Suprapubic skin (tissue), 4 donors: Measurements from ENCODE around the gene C19orf25. TPM values are rescaled to one million over a fixed set of nuclear protein-coding genes. Genes with fewer than 3 reads are reported as not detected.

Source experiments
- DNase-seq, 2 donors: peaks; one replicate each; pipeline ENCODE4 v3.0.0-alpha.2; 2019; ENCODE audit warnings: low spot score in 2 of 2
- H3K27ac ChIP-seq: fragments of 200-600 bp; sonication (generic); one replicate; pipeline ENCODE4 v1.5.1; 2019
- H3K27me3 ChIP-seq: fragments of 200-600 bp; sonication (generic); one replicate; pipeline ENCODE4 v1.5.1; 2019
- H3K36me3 ChIP-seq: fragments of 200-600 bp; sonication (generic); one replicate; pipeline ENCODE4 v1.5.1; 2019
- H3K4me1 ChIP-seq: fragments of 200-600 bp; sonication (generic); one replicate; pipeline ENCODE4 v1.5.1; 2019
- H3K4me3 ChIP-seq: fragments of 200-600 bp; sonication (generic); one replicate; pipeline ENCODE4 v1.5.1; 2019; ENCODE audit warnings: mild to moderate bottlenecking
- H3K9me3 ChIP-seq: fragments of 200-600 bp; sonication (generic); one replicate; pipeline ENCODE4 v1.5.1; 2019
- CTCF ChIP-seq, 2 donors: fragments of 200-600 bp in 1 of 2; fragments of 450-650 bp in 1 of 2; sonication (generic) in 1 of 2; IDR thresholded peaks; one replicate each; pipeline ENCODE4 v1.5.1; 2016 to 2019; ENCODE audit warnings: antibody characterized with exemption in 2 of 2, mild to moderate bottlenecking in 1 of 2, moderate library complexity in 1 of 2
- EP300 ChIP-seq: sonication (generic); formaldehyde crosslinking; IDR thresholded peaks from one replicate; pipeline ENCODE4 v1.6.1; 2017; ENCODE audit warnings: antibody characterized with exemption
- POLR2A ChIP-seq, 2 donors: fragments of 450-650 bp; IDR thresholded peaks; one replicate each; pipeline ENCODE4 v1.6.1; 2017; ENCODE audit warnings: antibody characterized with exemption in 2 of 2, mild to moderate bottlenecking in 2 of 2, moderate library complexity in 2 of 2
- POLR2AphosphoS5 ChIP-seq, 3 donors: sonication (generic); formaldehyde crosslinking; IDR thresholded peaks; one replicate each; pipeline ENCODE4 v1.6.1; 2017; ENCODE audit warnings: antibody characterized with exemption in 3 of 3
- WGBS: methylation state at CpG from one replicate; pipeline ENCODE4 v1.1.5; 2018; 5-methylcytosine and 5-hydroxymethylcytosine counted together
- total RNA-seq, 4 donors: library from RNA; depleted of rRNA; stranded (reverse); fragments of >200 nt; gene quantifications; one replicate each; pipeline ENCODE4 v1.1.0, GENCODE V29; 2016

Gene C19orf25
- total RNA-seq, 4 donors from 2014 or later: 25.1 to 41.2 (median 36.4) TPM

- Histone ChIP-seq H3K4me3 (peak overlapping the region; percentile 59), H3K9me3 (no peaks in the 10 kb centered on the region), H3K36me3 (no peaks in the 10 kb centered on the region), H3K4me1 (peaks cover 30% of the 10 kb centered on the region), H3K27ac (no peak overlapping the region), H3K27me3 (peaks cover 5% of the 10 kb centered on the region)
- no peak for TF ChIP-seq EP300
- TF ChIP-seq POLR2A (IDR thresholded peaks at IDR 0.05): no peak
- TF ChIP-seq POLR2AphosphoS5 (IDR thresholded peaks at IDR 0.05): no peak
- TF ChIP-seq CTCF (IDR thresholded peaks at IDR 0.05): no peak
- 60% methylated on average over 12 of the region's 12 CpGs for WGBS
- DNase-seq: peak in 1 of 2 donors; percentile 69
Measured at GRCh38 chr19:1491849-1492170, 12.8 kb upstream of the C19orf25 start.

GRCh38 chr19:1491114-1491848 lies 12.3 kb upstream of the C19orf25 start, which contains the start of gene REEP6:
REEP6 (plus strand) TSS chr19:1491181; CDS start chr19:1491270, 89 bp downstream.
- Histone ChIP-seq H3K4me1 (peaks cover 25% of the 10 kb centered on the region), H3K4me3 (peak within 1 kb of the TSS; percentile 59), H3K9me3 (no peaks in the 10 kb centered on the region), H3K27ac (peak within 1 kb of the TSS; percentile 42), H3K36me3 (no peaks in the 10 kb centered on the region), H3K27me3 (peaks cover 2% of the 10 kb centered on the region)
- TF ChIP-seq CTCF (IDR thresholded peaks at IDR 0.05) (no peak), POLR2A (IDR thresholded peaks at IDR 0.05) (no peak), EP300 (no peak), POLR2AphosphoS5 (IDR thresholded peaks at IDR 0.05) (no peak)
- WGBS: 17% methylated on average over 15 of the region's 73 CpGs
- no peak for DNase-seq

GRCh38 chr19:1490311-1491113 lies 11.5 kb upstream of the C19orf25 start, which contains the start of gene PCSK4:
PCSK4 (minus strand) TSS chr19:1490350; CDS start chr19:1490346, 4 bp downstream.
- Histone ChIP-seq H3K27me3 (no peaks in the 10 kb centered on the region), H3K36me3 (no peaks in the 10 kb centered on the region), H3K4me3 (peak within 1 kb of the TSS; percentile 59), H3K9me3 (no peaks in the 10 kb centered on the region), H3K27ac (peak within 1 kb of the TSS; percentile 42), H3K4me1 (peaks cover 21% of the 10 kb centered on the region)
- DNase-seq: peak; percentile 100
- 2% methylated on average over 35 of the region's 74 CpGs for WGBS
- TF ChIP-seq POLR2AphosphoS5 (IDR thresholded peaks at IDR 0.05): peak in 2 of 3 donors; percentile 55 to 57
- TF ChIP-seq EP300: no peak

GRCh38 chr19:1489463-1490310 lies 10.7 kb upstream of the C19orf25 start:
- WGBS: 48% methylated on average over 15 of the region's 37 CpGs
- no peak overlapping the region for H3K27ac ChIP-seq
- no peaks in the 10 kb centered on the region for H3K9me3 ChIP-seq
- peaks cover 21% of the 10 kb centered on the region for H3K4me1 ChIP-seq
- no peaks in the 10 kb centered on the region for H3K36me3 ChIP-seq
- no peaks in the 10 kb centered on the region for H3K27me3 ChIP-seq
- peak overlapping the region; percentile 59 for H3K4me3 ChIP-seq
- no peak for DNase-seq
- TF ChIP-seq EP300 (no peak), CTCF (IDR thresholded peaks at IDR 0.05) (no peak), POLR2A (IDR thresholded peaks at IDR 0.05) (no peak), POLR2AphosphoS5 (IDR thresholded peaks at IDR 0.05) (no peak)

DNA sequence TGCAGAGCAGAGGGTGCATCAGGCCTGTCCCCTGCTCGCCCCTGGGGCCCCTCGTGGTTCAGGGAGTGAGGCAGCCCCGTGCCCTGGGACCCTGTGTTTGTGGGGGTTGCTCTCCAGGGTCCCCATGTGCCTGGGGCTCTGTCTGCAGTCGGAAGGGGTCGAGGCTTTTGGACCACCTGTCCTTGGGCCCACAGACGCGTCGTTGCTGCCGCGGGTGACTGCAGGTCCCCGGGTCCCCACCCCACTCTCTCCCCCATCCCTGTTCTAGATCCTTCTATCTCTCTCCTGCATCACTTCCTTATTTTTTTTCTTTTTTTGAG lies 9.2 kb upstream of the C19orf25 start:
- H3K27ac ChIP-seq: no peak overlapping the region
- no peaks in the 10 kb centered on the region for H3K36me3 ChIP-seq
- WGBS: 92% methylated on average over 11 of the region's 11 CpGs
- no peak for DNase-seq
- H3K4me1 ChIP-seq: peaks cover 21% of the 10 kb centered on the region
- no peaks in the 10 kb centered on the region for H3K27me3 ChIP-seq
- H3K9me3 ChIP-seq: no peaks in the 10 kb centered on the region
- H3K4me3 ChIP-seq: no peak overlapping the region
- TF ChIP-seq POLR2AphosphoS5 (IDR thresholded peaks at IDR 0.05): no peak
- no peak for TF ChIP-seq CTCF (IDR thresholded peaks at IDR 0.05)
- TF ChIP-seq EP300: no peak
- no peak for TF ChIP-seq POLR2A (IDR thresholded peaks at IDR 0.05)
